NCI-H1105 treated with DMSO at 0.1 percent for 48 hours (cell line): ENCODE measurements around the gene CTNNBL1.
"Not testable (repeated sequence)": the region's sequence is repeated elsewhere in the genome, so short reads cannot be mapped to it uniquely, and the experiment has no call there.

Experiments used
- DNase-seq: peaks from one replicate; lab custom pipeline; 2025; lab: John Stamatoyannopoulos, UW

The CTNNBL1 gene

GRCh38 chr20:37852666-37853065 is 158.8 kb downstream of the CTNNBL1 start:
- no peak for DNase-seq

- DNase-seq: no peak
Measured at GRCh38 chr20:37853823-37854375, 160.1 kb downstream of the CTNNBL1 start.

- not testable (repeated sequence) for DNase-seq
Measured at GRCh38 chr20:37856034-37856433, 162.2 kb downstream of the CTNNBL1 start.

- no peak for DNase-seq
Measured at GRCh38 chr20:37856932-37857660, 163.3 kb downstream of the CTNNBL1 start.

- DNase-seq: no peak
Measured at GRCh38 chr20:37859406-37860171, 165.8 kb downstream of the CTNNBL1 start.

- DNase-seq: no peak
Measured at GRCh38 chr20:37863289-37863688, 169.5 kb downstream of the CTNNBL1 start.

GRCh38 chr20:37864298-37864697 is 170.5 kb downstream of the CTNNBL1 start:
- DNase-seq: no peak

- no peak for DNase-seq
Measured at GRCh38 chr20:37866051-37866450, 172.2 kb downstream of the CTNNBL1 start.

GRCh38 chr20:37867289-37868195 is 173.7 kb downstream of the CTNNBL1 start:
- DNase-seq: no peak

- peak; percentile 44 for DNase-seq
Measured at GRCh38 chr20:37868851-37869333, 175.1 kb downstream of the CTNNBL1 start.

GRCh38 chr20:37869334-37869861 is 175.6 kb downstream of the CTNNBL1 start:
- no peak for DNase-seq

GRCh38 chr20:37870294-37870693 is 176.5 kb downstream of the CTNNBL1 start:
- DNase-seq: no peak

GRCh38 chr20:37871751-37872150 is 177.9 kb downstream of the CTNNBL1 start:
- no peak for DNase-seq

GRCh38 chr20:37872161-37872560 is 178.3 kb downstream of the CTNNBL1 start:
- DNase-seq: no peak

- DNase-seq: no peak
Measured at GRCh38 chr20:37873884-37874283, 180.1 kb downstream of the CTNNBL1 start.

GRCh38 chr20:37875460-37876175 is 181.8 kb downstream of the CTNNBL1 start:
- no peak for DNase-seq

GRCh38 chr20:37876863-37877262 is 183.0 kb downstream of the CTNNBL1 start:
- DNase-seq: no peak

GRCh38 chr20:37877832-37878772 is 184.3 kb downstream of the CTNNBL1 start:
- DNase-seq: no peak

GRCh38 chr20:37878835-37879599 is 185.2 kb downstream of the CTNNBL1 start:
- no peak for DNase-seq
